ENCODE measurements around the gene POU2F1. TPM values are rescaled to one million over a fixed set of nuclear protein-coding genes. Genes with fewer than 3 reads are reported as not detected.

Gene POU2F1
- total and polyA plus RNA-seq, 2 donors (not counting 3 experiments of a cell fraction or from before 2014, with no cell fraction given): 6.0 to 12.9 TPM

DNA sequence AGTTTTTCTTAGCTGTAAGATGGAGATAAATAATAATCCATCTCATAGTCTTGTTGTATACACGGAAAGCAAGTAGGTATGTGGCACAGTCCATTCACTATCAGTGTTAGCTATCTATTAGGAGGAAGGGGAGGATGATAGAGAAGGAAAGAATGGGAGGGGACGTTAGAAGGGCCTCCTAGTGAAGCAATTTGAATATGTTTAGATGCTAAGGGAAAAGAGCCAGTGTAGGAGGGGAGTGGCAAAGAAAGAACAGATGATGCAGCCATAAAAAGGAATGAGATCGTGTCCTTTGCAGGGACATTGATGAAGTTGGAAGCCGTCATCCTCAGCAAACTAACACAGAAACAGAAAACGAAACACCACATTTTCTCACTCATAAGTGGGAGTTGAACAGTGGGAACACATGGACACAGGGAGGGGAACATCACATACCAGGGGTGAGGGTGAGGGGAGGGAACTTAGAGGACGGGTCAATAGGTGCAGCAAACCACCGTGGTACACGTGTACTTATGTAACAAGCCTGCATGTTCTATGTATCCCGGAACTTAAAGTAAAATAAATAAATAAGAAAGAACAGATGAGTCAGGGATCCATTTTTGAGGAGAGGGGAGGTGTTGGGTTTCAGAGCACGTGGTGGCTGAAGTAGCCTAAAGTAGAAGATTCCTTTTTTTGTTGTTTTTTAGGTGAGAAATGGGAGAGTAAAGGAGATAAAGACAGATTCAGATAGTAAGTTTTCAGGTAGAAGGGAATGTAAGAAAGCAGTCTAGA lies 124.1 kb downstream of the POU2F1 start:
- no peaks in the 10 kb centered on the region for H3K27me3 ChIP-seq (ENCODE audit: control insufficient read depth in 2 of 2, insufficient read depth in 2 of 2, low read length in 2 of 2)
- no peak overlapping the region for H3K4me3 ChIP-seq (replicated peaks in 1 of 3; ENCODE audit: insufficient read depth in 1 of 3, low read depth in 1 of 3, low read length in 3 of 3)
- H3K27ac ChIP-seq (ENCODE audit: insufficient read depth, low read depth, low read length): no peak overlapping the region
- no TSS peak for BruUV-seq (replicated peaks)
- H3K9me3 ChIP-seq (replicated peaks; ENCODE audit: control insufficient read depth, insufficient read depth, low read length): no peaks in the 10 kb centered on the region
- peaks cover 6% of the 10 kb centered on the region for H3K4me1 ChIP-seq (ENCODE audit: control insufficient read depth, extremely low read depth, insufficient read depth, low read length)
- H3K9ac ChIP-seq (replicated peaks; ENCODE audit: extremely low read depth, insufficient read depth, low read length): no peak overlapping the region
- dilution Hi-C loops (cut with MboI; ENCODE audit: extremely low pct_ligation_motif_present, low sequenced_read_pairs): no loop called here
- TF ChIP-seq POLR2A (IDR thresholded peaks at IDR 0.05; ENCODE audit: low read depth, low read length) (no peak), FOS (IDR thresholded peaks at IDR 0.05; ENCODE audit: borderline replicate concordance, insufficient read depth, low read length) (no peak), MYC (IDR thresholded peaks at IDR 0.05; ENCODE audit: low read depth, low read length) (no peak), JUN (IDR thresholded peaks at IDR 0.05; ENCODE audit: borderline replicate concordance, insufficient read depth, insufficient read length, low read depth) (no peak), POLR2AphosphoS5 (IDR thresholded peaks at IDR 0.05; ENCODE audit: insufficient read depth, low read depth, low read length) (no peak), GATA2 (IDR thresholded peaks at IDR 0.05; ENCODE audit: insufficient read depth, insufficient read length, low read depth, low read length) (no peak), EZH2 (IDR thresholded peaks at IDR 0.05; ENCODE audit: borderline replicate concordance, low read depth, low read length, severe bottlenecking) (no peak)
- TF ChIP-seq, protein P1, sequence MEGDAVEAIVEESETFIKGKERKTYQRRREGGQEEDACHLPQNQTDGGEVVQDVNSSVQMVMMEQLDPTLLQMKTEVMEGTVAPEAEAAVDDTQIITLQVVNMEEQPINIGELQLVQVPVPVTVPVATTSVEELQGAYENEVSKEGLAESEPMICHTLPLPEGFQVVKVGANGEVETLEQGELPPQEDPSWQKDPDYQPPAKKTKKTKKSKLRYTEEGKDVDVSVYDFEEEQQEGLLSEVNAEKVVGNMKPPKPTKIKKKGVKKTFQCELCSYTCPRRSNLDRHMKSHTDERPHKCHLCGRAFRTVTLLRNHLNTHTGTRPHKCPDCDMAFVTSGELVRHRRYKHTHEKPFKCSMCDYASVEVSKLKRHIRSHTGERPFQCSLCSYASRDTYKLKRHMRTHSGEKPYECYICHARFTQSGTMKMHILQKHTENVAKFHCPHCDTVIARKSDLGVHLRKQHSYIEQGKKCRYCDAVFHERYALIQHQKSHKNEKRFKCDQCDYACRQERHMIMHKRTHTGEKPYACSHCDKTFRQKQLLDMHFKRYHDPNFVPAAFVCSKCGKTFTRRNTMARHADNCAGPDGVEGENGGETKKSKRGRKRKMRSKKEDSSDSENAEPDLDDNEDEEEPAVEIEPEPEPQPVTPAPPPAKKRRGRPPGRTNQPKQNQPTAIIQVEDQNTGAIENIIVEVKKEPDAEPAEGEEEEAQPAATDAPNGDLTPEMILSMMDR (IDR thresholded peaks at IDR 0.05; ENCODE audit: extremely low read depth in 1 of 2, insufficient read depth in 1 of 2, low read depth in 1 of 2, low read length in 2 of 2): no peak
- TF ChIP-seq, protein P2, sequence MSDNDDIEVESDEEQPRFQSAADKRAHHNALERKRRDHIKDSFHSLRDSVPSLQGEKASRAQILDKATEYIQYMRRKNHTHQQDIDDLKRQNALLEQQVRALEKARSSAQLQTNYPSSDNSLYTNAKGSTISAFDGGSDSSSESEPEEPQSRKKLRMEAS (IDR thresholded peaks at IDR 0.05; ENCODE audit: insufficient read depth, insufficient read length): no peak
- H3K79me2 ChIP-seq (ENCODE audit: control insufficient read depth, insufficient read depth, low read length): no peaks in the 10 kb centered on the region
- H2AFZ ChIP-seq (ENCODE audit: low read depth, low read length): no peak overlapping the region
- no peaks in the 10 kb centered on the region for H4K20me1 ChIP-seq (replicated peaks; ENCODE audit: control insufficient read depth, extremely low read depth, insufficient read depth, low read length)
- DNase-seq (ENCODE audit: low read depth, low spot score) (no peak), FAIRE-seq (no peak)
- no peak overlapping the region for H3K4me2 ChIP-seq (ENCODE audit: insufficient read depth, low read length)
- intact Hi-C loops (cut with micrococcal nuclease): loop anchor here (2.0 kb wide), 1 partner anchor 76 kb away; no protein-coding TSS in a partner anchor
- ChIA-PET POLR2A (no interaction called here), CTCF (interaction anchor here (0.7 to 0.9 kb wide), 2 partner anchors 16 to 77 kb away, joined by 3 read pairs; no protein-coding TSS in a partner anchor)
- no peaks in the 10 kb centered on the region for H3K9me1 ChIP-seq (replicated peaks; ENCODE audit: control insufficient read depth, extremely low read depth, insufficient read depth, low read length)
- no peaks in the 10 kb centered on the region for H3K36me3 ChIP-seq (ENCODE audit: control insufficient read depth in 2 of 2, extremely low read depth in 1 of 2, insufficient read depth in 2 of 2, low read length in 2 of 2)
